Activated T-cell treated with anti-CD3 and anti-CD28 coated beads for 4 hours (primary cell): ENCODE measurements around the gene HES4.
"Not testable (repeated sequence)": the region's sequence is repeated elsewhere in the genome, so short reads cannot be mapped to it uniquely, and the experiment has no call there.

ENCODE experiments used
- DNase-seq: peaks from one replicate; pipeline ENCODE4 v3.0.0-alpha.2; 2020

The HES4 gene

GRCh38 chr1:997993-998744, 1.7 kb downstream of the HES4 start:
- DNase-seq: no peak

DNA sequence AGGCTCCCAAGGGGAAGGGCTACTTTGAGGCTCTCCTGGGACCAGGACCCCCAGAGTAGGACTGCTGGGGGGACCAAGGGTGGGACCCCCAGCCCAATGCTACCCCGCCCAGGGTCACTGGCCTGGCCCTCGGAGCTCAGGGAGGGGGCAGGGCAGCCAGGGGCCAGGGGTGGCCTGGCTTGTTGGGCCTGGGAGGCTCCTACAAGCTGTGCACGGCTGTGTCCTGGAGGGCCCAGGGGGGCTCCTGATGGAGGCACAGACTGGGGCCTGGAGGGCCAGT, 2.2 kb downstream of the HES4 start:
- DNase-seq: no peak

DNA sequence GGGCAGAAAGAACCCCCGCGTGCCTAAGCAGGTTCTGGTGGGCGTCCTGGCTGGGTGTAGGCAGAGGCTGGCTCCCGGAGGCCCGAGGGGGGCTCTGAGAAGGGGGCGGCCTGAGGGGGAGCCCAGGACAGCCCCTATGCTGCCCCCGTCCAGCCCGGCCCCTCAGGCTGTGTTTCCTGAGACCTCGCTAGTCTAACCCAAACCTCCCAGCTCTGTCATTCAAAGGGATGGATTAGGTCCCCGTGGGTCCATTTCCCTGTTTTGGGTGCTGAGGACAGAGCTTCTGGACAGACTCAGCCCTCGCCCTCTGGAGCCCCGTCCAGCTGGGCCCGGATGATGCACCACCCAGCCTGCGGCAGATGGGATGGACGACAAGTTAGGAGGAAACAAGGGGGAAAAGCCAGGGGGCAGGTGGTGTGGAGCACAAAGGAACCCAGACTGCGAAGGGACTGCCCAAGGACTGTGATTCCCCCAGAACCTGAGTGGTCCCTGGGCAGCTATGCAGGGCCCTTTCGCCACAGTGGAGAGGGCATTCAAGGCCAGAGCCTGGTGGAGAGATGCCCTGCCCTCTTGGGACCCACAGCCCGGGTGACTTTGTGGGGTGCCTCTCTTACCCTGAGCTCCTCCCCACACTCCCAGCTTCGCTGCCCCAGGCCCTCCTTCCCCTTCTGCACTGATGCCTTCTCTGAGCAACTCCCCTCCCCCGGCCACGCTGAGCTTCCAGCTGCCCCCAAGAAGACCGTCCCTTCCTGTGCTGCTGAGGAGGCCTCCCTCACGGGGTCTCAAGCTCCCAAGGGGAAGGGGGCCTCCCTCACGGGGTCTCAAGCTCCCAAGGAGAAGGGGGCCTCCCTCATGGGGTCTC, 2.8 kb downstream of the HES4 start:
- no peak for DNase-seq

DNA sequence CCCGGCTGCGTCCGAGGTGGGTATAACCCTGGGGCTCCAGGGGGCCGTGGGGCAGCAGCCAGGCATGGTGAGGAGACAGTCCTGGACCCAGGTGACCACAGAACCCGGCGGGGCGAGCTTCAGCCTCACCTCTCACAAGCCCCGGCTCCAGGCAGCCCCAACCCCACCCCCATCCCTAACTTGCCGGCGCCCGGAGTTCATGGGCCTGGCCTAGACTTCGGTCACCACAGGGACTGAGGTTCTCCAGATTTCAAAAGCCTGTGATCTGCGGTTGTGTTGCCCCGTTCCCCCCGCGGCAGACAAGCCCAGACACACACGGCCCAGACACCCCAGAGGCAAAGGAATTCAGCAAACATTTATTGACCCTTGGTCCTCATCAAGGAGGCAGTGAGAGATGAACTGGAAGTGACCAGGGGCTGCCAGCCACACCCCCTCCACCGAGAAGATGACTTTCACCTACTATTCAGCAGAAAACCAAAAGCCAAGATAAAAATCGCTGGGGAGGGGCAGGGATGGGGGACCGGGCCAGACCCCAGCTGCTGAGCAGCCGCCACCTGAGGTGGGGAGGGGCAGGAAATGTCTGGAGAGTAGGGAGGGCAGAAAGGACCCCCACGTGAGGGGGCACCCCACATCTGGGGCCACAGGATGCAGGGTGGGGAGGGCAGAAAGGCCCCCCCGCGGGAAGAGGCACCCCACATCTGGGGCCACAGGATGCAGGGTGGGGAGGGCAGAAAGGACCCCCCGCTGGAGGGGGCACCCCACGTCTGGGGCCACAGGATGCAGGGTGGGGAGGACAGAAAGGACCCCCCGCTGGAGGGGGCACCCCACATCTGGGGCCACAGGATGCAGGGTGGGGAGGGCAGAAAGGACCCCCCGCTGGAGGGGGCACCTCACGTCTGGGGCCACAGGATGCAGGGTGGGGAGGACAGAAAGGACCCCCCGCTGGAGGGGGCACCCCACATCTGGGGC, 3.9 kb downstream of the HES4 start:
- no peak for DNase-seq

DNA sequence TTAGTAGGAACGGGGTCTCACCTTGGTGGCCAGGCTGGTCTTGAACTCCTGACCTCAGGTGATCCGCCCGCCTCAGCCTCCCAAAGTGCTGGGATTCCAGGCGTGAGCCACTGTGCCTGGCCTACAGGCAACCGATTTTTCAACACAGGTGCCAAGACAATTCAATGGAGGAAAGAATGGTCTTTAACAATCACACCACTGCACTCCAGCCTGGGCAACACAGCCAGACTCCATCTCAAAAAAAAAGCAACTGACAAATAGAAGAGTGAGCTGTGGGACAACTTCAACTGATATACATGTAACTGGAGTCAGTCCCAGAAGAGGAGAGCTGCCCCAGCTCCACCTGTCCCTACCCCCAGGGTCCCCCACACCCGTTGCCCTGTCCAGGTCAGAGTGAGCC, 5.4 kb downstream of the HES4 start:
- not testable (repeated sequence) for DNase-seq

DNA sequence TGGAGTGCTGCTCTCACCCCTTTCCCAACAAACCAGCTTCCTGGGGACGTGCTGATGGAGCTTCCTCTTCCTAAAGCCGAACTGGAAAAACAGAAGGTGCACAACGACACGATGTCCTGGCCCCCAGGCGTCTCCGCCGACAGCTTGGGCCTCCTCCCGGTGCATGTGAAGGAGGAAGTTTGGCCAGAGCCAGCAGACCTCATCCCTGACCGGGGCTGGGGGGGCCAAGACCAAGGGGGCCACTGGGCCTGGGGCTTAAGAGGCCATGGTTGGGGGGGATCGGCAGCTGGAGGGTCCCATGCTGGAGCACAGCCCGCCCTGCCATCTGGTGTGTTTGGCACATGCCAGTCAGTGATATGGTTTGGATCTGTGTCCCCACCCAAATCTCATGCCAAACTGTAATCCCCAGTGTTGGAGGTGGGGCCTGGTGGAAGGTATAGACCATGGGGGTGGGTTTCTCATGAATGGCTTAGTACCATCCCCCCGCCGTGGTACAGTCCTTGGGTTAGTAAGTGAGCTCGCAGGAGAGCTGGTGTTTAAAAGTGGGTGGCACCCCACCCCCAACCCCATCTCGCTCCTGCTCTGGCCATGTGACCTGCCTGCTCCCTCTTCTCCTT, 6.4 kb downstream of the HES4 start:
- DNase-seq: no peak

DNA sequence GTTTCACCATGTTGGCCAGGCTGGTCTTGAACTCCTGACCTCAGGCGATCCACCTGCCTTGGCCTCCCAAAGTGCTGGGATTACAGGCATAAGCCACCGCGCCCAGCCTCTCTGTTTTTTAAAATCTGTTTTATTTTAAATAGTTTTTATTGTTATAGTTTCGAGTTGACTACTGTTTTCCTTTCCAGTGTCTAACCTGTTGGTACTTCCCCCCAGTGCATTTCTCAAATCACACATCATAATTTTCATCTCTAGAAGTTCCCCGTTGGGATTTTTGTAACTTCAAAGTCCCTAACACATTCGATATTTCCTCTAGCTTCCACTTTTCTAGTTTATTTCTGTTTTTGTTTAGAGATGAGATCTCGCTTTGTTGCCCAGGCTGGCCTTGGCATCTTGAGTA, 7.5 kb downstream of the HES4 start:
- no peak for DNase-seq

GRCh38 chr1:991895-992294, 8.0 kb downstream of the HES4 start:
- no peak for DNase-seq

DNA sequence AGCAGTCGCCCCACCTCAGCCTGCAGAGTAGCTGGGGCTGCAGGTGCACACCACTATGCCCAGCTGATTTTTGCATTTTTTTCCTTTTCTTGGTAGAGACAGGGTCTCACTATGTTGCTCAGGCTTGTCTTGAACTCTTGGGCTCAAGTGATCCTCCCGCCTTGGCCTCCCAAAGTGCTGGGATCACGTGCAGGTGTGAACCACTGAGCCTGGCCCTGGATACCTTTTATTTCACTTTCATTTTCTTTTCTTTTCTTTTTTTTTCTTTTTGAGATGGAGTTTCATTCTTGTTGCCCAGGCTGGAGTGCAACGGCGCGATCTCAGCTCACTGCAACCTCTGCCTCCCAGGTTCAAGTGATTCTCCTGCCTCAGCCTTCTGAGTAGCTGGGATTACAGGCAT, 8.6 kb downstream of the HES4 start:
- DNase-seq: not testable (repeated sequence)

GRCh38 chr1:988061-988460, 11.8 kb downstream of the HES4 start:
- DNase-seq: not testable (repeated sequence)

DNA sequence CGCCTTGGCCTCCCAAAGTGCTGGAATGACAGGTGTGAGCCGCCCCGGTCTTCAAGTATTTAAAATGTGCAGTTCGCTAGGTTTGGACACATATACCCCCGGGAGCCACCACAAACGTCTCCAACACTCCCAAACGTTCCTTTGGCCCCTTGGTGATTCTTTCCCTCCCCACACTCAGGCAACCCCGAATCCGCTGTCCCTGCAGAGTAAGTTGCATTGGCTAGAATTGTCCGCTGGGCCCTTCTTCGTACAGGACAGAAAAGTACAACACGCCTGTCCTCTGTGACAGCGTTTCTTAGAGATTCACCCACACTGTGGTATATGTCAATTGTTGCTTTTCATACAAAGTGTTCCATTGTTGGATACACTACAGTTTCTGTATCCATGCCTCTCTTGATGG, 14.8 kb downstream of the HES4 start:
- DNase-seq: no peak

- DNase-seq: no peak
Measured at GRCh38 chr1:984476-984814, 15.5 kb downstream of the HES4 start.

DNA sequence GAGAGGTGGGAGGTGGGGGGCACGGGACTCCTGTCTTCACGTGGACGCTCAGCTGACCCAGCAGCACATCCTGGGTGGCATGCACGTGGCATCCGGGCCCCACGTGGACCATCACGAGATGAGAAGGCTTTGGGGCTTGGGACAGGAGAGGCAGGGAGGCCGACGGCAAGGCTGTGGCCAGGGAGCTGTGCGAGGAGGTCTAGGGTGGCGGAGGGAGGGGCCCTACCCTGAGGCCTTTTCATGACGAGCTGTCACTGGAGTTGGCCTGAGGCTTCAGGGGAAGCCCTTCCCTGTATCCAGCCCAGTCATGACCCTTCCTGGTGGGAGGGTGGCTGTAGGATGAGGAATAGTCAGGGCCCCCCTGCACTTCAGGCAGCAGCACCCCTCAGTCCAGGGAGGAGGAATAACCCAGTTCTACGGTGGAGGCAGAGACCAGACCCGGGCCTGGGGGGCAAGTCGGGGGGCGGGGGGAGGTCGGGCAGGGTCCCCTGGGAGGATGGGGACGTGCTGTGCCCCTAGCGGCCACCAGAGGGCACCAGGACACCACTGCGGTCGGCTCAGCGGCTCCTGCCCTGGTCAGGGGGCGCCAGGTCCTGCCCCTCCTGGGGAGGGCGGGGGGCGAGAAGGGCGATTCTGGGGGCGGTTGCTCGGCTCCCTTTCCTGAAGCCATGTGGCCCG, 16.0 kb downstream of the HES4 start:
- DNase-seq: peak; percentile 52

DNA sequence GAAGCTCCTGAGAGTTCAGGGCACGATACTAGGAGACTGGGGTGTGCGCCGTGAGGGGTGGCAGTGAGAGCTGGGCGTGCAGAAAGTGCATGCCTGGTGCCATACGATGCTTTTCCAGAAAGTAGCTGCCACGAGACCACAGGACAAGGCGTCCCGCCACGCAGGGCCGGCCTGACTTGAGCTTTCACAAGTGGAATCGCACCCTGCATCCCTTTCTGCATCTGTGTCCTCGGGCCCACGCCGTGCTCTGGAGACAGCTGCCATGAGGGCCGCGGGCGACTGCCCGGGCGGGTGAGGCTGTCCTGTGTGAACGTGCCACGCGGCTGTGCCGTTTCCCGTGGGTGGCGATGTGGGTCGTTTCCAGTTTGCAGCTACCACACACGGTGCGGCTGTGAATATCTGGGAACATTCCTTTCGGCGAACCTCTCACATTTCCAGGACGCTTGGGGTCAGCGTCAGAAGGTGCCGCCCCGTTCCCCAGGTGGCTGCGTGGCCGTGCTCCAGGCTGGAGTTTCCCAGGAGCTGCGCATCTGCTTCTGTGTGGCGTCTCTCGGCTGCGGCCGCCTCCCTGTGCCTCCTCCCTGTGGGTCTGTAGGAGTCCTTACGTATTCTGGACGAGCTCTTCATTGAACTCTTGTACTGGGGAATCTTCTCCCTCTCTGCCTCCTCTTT, 17.0 kb downstream of the HES4 start:
- no peak for DNase-seq

DNA sequence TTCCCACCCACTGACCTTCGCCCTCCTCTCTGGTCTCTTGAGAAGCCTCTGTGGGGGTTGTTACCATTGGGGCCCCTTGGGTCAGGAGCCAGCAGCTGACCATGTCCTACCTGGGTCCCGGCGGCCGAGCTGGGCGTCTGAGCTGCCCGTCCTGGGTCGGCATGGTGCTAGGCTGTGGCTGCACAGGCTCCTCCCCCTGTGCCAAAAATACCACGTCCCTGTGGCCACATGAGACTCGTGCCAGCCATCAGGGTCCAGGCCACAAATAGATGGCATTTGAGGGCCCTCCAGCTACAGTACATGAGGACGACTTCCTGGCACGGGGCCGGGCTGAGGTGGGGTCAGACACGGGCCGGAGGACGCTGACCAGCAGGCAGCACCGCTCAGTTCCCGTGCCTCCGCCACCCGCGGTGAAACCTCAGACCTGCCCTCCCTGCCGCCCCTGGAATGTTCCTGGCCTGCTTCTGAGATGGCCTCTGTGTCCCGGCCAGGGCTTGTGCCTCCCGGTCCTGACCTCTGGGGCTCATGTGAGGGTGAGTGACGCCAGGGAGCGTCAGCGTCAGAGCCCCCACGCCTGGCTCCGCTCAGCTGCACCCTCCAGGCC, 17.8 kb downstream of the HES4 start, which contains the start of gene PERM1:
Gene PERM1 (minus strand): TSS at position 139 of the 604 bp plus-strand sequence. CDS start 1,064 bp downstream, outside the sequence.
- DNase-seq: no peak

GRCh38 chr1:981491-981954, 18.4 kb downstream of the HES4 start:
- DNase-seq: no peak

- DNase-seq: no peak
Measured at GRCh38 chr1:980602-981395, 19.1 kb downstream of the HES4 start.

GRCh38 chr1:980137-980571, 19.7 kb downstream of the HES4 start:
- DNase-seq: no peak

GRCh38 chr1:979744-980072, 20.2 kb downstream of the HES4 start:
- no peak for DNase-seq
